ENCODE measurements around the gene PBOV1.

GRCh38 chr6:138204792-138205384 is 13.4 kb downstream of the PBOV1 start:
- TF ChIP-seq CTCF (IDR thresholded peaks at IDR 0.05) (no peak), EP300 (IDR thresholded peaks at IDR 0.05) (no peak), POLR2AphosphoS5 (IDR thresholded peaks at IDR 0.05) (no peak), POLR2A (IDR thresholded peaks at IDR 0.05) (no peak)

Measured in stomach (tissue), 4 donors.